Stimulated activated CD8-positive, alpha-beta memory T cell treated with anti-CD3 and anti-CD28 coated beads, Interleukin-4, amount 100 ng/mL, for 1 hour (primary cell): ENCODE data around the gene FAM229B.

Experiments
- DNase-seq, 2 donors: peaks; one replicate each; pipeline ENCODE4 v3.0.0-alpha.2; 2020; ENCODE audit warnings: low read depth in 2 of 2, low spot score in 1 of 2

The FAM229B gene

DNA sequence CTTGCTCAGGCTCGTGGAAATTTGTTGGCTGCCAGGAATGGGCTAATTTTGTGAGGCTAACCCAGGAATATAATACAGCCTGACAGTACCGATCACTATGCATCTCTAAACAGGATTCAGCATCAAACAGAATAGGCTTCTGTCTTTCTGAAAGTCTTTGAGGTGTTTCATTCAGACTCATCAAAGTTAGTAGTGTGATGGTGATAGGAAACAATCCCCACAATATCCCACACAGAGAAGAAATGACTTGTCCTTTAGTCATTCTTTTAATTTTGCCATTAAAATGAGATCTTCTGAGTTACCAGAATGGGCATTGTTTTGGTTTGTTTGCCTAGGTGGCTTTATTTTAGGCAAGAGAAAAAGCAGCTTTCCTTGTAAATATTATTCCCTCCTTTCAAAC is 54.3 kb downstream of the FAM229B start:
- no peak for DNase-seq

DNA sequence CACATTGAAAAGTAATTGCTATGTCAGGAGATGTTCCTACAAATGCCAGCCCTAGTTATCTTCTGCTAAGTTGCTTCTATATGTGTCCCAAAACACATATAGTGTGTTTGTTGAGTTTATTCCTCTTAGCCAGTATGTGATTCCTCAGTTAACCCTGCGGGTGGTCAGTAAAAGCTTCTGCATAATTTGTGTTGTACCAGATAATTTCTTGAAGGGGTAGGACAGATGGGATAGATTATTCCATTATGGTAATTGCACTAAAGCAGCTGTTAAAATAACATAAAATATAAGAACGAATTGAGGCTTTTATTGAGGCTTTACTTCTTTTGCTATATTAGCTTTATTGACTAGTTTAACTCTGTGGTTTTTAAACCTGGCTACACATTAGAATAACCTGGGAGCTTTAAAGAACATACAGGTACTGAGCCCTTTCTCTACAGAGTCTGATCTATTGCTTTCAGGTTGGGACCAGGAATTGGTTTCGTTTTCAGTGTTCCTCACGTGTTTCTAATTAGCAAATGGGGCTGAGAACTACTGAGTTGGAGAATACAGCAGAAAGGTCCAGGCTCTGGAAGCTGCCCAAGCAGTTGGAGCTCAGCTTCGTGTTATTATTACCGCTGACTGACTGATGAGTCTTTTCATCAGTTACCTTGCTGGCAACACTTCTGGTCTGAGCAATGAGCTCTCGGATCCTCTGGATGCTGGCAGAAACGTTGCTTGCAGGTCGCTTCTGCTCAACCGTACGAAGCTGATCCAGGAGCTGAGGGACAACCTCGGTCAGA is 56.9 kb downstream of the FAM229B start:
- DNase-seq, result no peak

DNA sequence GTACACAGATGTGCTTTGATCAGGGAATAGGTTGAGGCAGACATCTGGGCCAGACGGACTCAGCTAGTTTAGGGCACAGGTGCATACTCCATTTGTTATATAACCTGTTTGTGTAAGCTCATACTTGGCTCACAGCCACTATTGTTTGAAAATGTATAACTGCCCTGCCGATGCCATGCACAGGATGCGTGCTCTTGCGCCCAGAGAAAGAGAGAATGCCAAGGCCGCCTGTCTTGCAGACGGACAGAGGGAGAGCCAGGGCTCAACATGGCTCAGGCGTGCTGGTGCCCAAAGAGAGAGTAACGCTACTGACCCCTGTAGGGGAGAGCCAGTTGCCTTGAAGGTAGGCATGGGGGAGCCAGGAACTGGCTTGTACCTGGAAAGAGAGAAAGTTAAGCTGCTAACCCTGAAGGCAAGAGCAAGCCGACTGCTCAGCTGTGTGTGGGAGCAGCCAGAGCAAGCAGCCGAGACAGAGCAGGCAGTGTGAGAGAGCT is 57.7 kb downstream of the FAM229B start:
- no peak for DNase-seq

DNA sequence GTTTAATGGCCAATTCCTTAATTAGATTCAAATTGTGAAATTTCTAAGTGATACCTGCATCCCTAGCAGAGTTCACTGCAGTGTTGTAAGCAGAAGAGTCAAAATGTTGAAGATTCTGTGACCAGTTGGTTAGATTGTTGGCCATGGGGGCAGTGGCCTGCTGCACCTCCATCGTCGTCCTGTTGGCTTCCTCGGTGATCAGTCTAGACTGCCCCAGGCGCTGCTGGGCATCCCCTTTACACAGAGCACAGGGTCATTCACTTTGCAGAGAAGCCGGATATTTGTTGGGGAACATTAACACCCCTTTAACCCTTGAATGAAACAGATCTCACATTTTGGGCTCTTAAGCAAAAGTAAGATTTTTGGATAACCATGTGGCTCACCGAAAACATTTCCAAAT is 60.7 kb downstream of the FAM229B start:
- no peak for DNase-seq

DNA sequence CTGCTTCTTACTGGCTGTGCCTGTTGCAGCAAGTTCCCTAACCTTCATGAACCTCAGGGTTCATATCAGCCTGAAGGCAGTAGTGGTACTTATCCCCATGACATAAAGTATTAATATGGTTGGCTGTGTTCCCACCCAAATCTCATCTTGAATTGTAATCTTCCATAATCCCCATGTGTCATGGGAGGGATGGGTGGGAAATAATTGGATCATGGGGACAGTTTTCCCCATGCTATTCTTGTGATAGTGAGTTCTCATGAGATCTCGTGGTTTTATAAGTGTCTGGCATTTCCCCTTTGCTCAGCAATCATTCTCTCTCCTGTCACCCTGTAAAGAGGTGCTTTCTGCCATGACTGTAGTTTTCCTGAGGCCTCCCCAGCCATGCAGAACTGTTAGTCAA is 61.8 kb downstream of the FAM229B start:
- no peak for DNase-seq

DNA sequence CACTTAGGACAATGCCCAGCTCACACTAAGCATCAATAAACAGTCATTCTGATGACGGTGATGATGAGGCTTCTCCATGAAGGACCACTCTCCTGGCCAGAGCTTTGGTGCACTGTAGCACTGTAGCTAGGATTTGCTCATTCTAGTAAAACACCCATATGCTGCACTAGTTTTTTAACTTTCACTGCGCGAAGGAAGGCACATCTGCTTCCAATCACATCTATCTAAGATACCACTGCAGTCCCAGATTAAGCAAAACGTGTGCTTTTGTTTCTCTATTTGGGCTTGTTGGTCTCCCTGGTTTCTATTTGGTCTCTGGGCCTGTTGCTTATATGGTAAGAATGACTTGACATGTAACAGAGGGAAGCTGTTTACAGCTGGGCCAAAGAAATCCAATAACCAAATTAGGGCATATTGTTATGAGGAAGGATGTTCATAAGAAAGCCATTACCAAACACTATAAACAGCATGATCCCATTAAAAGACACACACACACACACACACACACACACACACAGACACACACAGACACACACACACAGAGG is 62.4 kb downstream of the FAM229B start:
- no peak for DNase-seq

DNA sequence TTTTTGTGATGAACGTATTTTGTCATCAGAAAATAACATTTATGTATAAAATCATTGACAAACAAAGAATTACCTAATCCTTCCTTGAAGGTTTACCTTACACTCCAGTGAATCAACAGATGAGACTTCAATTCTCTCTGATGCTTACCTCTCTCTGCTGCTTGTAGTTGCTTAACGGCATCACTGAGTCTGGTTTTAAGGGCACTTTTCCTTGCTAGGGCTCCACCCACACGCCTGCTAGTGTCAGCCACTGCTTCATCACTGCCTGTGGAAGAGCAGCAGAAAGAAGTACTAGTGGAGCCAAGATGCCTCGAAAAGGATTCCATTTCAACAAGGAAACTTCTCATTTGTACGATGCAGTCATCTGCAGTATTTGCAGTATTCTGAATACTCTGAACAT is 63.0 kb downstream of the FAM229B start:
- no peak for DNase-seq
